Activated CD4-positive, alpha-beta T cell treated with anti-CD3 and anti-CD28 coated beads, Interleukin-10, Interleukin-2, amounts not matched to agents 100 ng/mL and 50 ng/mL, durations not matched to agents 16 hours and 8 hours (primary cell): ENCODE measurements around the gene NPHS1.
"Not testable (repeated sequence)": the region's sequence is repeated elsewhere in the genome, so short reads cannot be mapped to it uniquely, and the experiment has no call there.

ENCODE experiments used
- DNase-seq: peaks from one replicate; pipeline ENCODE4 v3.0.0-alpha.2; 2020

The NPHS1 gene

DNA sequence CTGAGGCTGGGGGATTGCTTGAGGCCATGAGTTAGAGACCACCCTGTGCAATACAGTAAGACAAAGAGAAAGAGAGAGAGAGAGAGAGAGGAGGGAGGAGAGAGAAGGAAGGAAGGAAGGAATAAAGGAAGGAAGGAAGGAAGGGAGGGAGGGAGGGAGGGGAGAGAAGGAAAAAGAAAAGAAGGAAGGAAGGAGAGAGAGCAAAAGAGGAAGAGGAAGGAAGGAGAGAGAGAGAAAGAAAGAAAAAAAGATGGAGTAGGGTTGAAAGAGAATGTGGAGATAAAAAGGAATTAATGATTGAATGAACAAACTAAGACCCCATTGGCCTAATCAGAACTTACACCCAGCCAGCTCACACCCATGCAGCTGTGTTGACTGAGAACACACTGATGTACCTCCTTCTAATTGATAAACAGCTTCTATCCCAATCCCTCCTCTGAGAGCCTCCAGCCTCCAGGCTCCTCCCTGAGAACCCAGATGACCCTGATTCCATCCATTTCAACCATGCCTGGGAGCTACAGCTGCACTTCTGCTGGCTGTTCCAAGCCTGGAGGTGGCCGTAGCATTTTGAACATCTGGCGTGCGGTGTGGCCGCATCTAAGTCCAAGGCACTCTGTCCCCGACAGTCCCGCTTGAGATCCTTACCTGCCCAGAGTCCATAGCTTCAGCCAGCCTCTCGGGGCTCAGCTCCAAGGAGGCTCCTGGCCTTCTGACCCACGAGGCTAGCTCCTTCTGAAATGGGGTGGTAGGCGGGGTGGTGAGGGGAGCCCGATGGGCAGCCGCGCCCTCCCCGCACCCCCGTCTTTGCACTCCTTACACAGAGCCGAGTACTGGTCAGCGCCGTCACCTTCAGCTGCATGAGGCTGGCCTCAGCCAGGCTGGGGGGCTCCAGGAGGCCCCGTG, 40.7 kb downstream of the NPHS1 start:
- DNase-seq = no peak

DNA sequence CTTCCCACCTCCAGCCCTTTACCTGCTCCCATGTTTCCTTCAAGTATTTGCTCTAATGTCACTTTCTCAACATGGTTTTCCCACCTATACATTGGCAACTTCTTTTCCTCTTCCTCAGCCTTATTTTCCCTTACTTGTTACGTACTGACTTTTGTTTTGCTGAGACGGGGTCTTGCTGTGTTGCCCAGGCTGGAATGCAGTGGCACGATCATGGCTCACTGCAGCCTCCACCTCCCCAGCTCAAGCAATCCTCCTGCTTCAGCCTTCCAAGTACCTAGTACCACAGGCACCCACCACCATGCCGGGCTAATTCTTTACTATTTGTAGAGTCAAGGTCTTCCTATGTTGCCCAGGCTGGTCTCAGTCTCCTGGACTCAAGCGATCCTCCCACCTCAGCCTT, 44.7 kb downstream of the NPHS1 start:
- no peak for DNase-seq

DNA sequence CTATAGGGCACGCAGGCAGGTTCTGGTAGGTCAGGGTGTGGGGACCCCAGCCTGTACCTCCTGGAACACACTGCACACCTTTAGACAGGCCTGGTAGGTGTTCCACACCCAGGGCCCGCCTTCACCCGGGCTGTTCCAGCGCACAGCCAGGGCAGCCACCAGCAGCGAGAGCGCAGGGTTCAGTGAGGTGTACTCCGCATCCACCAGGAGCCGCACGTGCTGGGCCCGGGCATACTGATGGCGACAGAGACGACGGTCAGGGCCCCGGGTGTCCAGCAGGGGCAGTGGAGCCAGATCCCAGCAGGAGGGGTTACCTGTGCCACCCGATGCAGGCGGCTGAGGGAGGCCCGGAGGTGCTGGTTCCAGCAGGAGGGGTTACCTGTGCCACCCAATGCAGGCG, 45.7 kb downstream of the NPHS1 start:
- no peak for DNase-seq

DNA sequence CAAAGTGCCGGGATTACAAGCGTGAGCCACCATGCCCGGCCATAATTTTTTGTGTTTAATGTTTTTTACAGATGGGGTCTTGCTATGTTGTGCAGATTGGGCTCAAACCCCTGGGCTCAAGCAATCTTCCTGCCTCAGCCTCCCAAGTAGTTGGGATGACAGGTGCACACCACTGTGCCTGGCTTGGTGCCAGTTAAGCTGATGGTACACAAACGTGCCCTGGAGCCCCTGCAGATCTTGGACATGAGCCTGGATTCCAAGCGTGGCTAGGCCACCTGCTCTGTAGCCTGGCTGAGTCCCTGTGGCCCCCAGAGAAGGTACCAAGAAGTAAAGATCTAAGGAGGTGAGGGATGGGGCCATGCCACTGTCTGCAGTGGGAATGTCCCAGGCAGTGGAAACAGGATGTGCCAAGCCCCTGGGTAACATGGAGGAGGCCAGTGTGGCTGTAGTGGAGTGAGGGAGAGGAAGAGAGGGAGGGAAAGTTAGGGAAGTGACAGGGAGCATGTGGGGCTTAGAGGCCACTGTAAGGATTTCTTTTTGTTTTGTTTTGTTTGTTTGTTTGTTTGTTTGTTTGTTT, 46.7 kb downstream of the NPHS1 start:
- no peak for DNase-seq

DNA sequence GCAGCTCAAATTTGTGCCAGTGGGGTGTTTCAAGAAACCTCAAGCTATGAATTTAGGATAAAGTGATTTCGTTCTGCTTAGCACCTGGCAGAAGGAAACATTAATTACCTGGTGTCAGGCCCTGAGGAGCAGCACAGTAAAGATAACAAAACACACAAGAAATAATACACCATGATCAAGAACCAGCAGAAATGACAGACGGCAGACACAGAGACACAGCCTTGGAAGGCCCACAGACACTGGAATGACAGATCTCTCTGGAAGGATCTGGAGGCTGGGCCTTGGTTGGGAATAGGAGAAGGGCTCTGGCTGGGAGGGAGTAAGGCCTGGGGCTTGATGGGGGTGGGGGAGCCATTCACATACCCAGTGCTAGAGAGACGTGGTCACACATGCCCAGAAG, 50.5 kb downstream of the NPHS1 start:
- DNase-seq = no peak

DNA sequence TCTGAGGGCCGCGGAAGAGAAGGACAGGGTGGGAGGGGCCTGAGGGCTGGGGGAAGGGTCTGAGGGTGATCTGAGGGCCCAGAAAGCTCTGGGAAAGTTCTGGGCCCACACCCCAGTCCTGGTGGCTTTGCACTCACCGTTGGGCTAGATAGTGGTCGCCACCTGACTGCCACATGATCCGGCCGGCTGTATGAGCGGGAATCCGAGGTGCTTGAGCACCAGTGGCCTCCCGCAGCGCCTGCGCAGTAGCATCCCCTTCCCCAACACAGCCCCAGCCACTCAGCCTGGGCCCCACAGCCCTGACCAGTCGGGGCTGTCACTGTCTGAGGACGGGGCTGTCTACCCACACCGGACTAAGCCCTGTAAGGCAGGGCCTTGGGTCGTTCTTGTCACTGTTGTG, 54.6 kb downstream of the NPHS1 start:
- peak; percentile 16 for DNase-seq

DNA sequence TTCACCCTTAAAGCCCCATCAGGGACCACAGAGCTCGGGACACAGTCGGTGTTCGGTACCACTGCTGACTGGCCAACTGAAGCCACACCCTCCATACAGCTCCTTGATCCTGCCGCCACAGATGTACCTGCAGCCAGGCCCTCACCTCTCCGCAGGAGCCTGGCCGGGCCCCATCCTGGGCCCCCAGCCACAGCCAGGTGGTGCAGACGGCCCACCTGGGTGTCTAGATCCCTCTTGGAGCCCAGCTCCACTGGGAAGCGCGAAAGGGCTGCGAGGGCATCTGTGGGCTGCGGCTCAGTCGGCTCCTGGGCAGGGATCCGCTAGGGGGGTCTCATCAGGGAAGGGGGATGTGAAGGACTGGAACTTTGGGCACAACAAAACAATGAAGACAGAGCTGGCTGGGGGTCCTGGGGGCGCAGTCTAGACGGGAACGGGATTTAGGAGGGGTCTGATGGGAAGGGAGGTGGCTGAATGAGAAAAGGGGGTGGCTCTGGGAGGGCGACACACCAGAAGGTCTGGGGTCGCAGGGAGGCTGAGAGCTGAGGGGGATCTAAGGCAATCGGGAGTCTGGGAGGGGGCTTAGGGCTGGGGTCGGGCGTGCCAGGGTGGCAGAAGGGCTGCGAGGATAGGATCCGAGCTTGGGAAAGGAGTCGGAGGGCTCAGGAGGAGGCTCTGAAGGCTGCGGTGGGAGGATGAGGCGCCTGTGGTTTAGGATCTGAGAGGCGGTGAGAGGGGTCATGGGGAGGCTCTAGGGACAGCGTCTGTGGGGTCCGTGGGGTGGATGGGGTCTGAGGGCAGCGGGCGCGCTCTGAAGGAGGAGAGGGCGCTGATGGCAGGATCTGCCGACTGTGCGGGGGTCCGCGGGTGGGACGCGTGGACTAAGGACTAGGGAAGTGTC, 55.4 kb downstream of the NPHS1 start:
- no peak for DNase-seq

DNA sequence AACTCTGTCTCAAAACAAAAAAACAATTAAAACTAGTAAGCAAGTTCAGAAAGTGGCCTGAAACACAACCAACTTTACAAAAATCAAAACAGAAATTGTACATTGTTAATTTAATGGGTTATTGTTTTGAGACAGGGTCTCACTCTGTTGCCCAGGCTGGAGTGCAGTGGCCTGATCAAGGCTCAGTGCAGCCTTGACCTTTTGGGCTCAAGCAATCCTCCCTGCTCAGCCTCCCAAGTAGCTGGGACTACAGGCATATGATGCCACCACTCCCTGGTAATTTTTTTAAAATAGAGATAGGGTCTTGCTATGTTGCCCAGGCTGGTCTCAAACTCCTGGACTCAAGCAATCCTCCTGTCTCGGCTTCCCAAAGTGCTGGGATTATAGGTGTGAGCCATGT, 56.7 kb downstream of the NPHS1 start:
- DNase-seq = not testable (repeated sequence)

DNA sequence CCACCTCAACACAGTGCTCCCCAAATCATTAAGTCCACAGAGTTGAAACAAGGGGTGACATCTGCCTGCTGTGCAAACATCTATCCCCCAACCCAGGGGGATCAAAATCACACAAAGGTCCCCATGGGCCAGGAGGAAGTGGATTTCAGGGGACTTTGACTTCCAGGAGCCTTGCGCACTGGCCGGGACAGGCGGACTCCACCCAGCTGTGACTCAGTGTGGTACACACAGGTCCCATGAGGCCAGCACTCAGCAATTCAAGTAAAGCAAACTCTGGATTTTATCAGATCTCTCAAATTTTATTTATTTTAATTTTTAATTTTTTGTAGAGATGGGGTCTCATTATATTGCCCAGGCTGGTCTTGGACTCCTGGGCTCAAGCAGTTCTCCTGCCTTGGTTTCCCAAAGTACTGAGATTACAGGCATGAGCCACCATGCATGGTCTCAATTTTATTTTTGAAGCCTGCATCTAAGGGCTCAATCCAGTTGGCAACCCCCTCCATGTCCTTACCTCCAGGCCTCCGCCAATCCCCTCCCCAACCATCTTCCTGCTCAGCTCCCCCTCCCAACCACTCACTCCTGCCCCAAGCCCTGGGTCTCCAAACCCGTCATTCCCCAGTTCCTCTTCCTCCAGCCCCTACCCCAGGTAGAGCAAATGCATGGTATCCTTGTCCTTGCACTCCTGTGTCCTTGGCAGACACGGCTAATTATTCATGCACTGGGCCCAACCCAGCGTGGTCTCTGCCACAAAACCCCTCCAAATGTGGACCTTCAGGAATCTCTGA, 58.7 kb downstream of the NPHS1 start:
- DNase-seq = no peak

DNA sequence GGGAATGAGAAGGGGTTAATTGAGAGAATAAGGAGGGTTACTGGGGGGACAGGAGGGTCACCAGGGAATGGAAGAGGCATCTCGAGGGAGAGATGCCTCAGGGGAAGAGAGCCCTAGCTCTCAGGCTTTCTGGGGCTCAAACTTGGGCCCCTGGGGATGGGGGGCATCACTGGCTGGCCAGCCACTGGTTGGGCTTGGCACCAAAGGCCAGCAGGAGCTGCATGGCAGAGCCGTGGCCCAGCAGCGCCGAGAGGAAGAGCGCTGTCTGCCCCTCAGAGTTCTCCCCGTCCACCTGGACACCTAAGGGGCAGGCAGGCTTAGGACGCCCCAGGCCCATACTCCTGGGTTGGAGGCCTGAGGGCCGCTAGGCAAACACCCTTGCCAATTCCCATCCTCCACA, 59.4 kb downstream of the NPHS1 start:
- DNase-seq = no peak

DNA sequence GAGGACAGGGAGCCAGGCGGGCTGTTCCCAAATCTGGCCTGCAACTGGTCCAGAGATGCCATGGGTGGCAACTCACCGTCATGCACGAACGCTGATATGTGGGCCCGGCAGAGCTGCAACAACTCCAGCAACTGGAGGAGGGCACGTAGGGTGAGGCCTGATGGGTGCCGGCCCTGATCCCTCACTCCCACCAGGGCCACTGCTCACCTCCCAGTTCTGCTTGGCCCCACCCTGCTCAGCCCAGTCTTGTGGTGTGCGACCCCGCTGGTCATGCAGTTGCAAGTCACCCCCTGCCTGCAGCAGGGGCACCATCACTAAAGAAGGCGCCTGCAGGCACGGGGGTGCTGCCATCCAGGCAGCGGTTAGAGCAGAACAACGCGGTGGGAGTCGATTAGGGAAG, 60.0 kb downstream of the NPHS1 start:
- DNase-seq = no peak

DNA sequence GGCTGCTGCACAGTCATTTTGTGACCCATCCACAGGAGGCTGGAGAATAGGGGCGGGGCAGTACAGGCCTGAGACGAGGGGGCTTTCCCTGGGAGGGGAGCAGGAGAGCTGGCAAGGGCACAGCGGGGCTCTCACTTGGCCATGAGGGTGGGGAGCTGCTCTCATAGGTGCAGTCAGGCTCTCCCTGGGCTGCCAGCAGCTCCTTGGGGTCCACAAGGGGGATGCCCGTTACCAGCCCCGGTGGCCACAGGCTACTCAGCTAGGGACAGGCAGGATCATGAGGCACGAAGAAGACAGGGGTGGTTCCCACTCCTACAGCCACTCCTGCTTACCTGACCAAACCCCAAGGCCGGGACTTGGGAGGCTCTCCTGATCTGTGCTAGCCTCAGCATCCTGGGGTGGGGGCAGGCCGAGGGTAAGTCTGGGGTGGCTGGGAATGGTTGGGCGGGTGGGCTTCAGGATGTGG, 60.5 kb downstream of the NPHS1 start:
- DNase-seq = no peak

DNA sequence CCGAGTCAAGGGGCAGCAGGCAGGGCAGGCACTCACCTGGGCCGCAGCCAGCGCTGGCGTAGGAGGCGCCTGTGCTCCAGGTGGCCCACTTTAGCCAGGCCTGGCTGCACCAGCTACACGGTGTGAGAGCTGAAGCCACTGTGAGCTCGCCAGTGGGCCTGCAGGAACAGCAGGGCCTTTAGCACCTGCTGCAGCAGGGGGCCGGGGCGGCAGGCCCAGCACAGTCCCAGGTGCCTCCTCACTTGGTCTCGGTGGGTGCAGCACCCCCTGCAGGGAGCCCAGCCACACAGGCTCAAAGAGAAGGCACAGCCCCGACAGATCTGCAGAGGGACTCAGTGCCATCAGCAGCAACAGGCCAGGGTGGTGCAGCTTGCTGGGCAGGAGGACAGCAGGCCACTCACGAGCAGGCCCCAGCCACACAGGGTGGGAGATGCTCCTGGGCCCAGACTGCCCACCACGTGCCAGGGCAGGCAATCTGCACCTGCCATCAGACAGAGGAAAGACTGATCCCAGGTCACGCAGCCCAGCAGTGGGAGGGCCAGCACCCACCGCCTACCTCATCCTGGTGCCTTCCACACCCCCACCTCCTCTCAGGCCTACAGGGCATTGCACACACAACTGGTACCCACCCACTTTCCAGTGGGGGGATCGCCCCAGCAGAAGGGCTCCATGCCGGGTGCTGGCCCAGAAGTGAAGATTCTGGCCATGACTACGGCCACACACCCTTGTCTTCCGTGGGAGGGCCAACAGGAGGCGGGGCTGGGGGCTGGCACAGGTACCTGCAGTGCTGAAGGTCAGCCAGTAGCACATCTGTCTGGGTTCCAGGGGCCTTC, 61.1 kb downstream of the NPHS1 start:
- DNase-seq = peak; percentile 16

DNA sequence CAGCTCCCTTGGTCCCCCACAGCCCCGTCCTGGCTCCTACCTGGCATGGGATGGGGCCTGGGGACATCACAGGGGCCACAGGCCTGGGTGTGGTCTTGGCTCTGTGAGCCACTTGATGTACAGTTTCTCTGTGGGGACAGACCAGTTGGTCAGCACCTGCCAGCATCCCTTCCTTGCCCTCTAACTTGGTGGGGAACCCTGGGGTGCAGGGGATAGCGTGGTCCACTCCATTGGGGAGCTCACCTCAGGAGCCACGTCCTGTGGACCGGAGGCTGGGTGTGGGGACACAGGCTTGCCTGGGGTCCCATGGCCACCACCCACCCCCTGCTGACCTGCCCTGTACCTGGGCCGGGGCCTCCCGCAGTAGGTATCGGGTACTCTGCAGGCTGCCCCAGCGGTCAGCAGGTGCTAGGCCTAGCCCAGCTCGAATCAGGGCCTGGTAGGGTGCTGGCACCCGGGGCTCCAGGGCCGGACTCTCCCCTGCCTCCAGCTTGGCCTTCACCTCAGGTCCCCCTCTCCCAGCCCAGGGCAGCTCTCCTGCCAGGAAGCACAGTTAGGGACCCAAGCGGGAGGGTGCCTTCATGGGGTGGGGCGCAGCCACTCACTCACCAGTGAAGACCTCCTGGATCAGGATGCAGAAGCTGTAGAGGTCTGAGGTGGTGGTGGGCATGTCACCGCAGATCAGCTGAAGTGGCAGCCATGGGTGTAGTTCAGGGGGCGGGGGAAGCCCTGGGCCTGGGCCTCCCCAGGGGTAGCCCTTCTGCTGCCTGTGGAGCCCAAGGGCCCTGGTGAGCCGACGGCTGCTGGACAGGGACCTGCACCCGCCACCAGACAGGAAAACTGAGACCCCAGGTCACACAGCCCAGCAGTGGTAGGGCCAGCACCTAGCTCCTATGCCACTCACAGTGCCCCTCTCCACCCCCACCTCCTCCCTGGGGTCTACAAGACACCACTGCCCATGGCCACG, 62.0 kb downstream of the NPHS1 start:
- DNase-seq = no peak

DNA sequence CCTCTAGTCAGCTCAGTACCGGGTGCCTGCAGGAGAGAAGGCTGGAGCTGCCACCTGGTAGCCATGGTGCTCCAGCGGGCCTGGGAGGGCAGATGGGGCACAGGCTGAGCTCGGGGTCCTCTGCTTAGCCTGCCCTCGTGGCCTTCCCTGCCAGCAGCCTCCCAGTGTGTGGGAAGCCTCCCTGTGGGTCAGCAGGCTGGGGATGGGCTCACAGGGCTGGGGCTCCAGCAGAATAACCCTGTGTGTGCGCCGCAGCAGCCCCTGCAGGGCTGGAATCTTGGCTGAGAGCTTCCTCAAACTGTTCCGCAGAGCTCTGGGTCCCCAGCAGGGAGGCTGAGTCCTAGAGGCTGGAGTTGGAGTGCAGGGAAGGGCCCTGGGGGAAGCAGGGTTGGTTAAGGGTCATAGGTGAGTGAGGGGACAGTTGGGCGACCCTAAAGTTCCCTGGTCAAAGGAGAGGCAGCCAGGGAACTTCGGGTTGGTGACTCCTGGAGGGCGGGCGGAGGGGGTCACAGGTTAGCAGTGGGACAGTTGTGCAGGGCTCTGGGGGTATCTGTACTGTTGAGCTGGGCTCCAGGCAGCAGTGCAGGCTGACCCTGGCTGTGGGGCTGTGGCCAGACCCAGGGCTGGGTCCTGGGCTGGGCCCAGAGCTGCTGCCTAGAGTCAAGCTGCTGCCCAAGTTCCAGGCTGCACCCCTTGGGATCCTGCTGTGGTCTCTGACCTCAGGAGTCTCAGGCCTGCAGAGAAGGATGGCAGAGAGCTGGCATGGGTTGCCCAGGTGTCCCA, 62.9 kb downstream of the NPHS1 start:
- DNase-seq = no peak

DNA sequence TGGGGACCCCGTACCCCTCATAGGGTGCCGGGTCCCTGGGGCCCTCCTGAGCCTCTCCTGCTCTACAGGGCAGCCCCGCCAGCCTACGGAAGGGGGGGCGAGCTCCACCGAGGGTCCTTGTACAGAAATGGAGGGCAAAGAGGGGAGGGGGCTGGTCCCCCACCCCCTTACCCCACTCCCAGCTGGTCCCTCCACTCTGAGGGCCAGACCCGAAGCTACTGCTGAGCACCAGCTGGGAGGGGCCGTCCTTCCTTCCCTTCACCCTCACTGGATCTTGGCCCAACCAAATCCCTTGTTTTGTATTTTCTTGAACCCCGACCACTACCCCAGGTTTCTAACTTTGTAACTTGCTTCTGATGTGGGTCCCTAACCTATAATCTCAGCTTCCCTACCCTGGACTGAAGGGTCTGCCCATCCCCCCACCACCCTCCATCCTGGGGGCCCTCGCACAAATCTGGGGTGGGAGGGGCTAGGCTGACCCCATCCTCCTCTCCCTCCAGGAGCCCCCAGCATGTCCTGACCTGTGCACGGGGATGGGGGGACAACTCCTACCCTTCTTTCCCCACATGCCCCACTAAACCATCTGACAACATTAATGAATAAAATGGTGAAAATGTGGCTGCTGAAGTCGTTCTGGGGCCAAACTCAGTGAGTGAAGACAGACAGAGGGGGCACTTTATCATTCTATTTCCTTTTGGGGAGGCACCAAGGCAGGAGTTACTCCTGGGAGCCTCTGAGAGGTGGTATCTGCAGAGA, 63.9 kb downstream of the NPHS1 start:
- DNase-seq = no peak

DNA sequence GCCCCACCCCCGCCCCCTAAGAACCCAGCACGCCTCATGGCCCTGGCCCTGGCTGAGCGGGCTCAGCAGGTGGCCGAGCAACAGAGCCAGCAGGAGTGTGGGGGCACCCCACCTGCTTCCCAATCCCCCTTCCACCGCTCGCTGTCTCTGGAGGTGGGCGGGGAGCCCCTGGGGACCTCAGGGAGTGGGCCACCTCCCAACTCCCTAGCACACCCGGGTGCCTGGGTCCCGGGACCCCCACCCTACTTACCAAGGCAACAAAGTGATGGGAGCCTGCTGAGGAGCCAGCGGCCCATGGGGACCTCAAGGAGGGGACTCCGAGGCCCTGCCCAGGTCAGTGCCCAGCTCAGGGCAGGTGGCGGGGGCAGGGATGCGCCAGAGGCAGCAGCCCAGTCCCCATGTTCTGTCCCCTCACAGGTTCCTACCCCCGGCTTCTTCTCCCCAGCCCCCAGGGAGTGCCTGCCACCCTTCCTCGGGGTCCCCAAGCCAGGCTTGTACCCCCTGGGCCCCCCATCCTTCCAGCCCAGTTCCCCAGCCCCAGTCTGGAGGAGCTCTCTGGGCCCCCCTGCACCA, 65.0 kb downstream of the NPHS1 start:
- DNase-seq = no peak
